ENCODE measurements around the gene STK32B. TPM values are rescaled to one million over a fixed set of nuclear protein-coding genes. Genes with fewer than 3 reads are reported as not detected.

STK32B gene
- total and polyA plus RNA-seq, 2 of the 8 experiments (the other 6 are each of a cell fraction or from before 2014, with no cell fraction given) = 2.3 to 2.5 TPM

GRCh38 chr4:5112333-5113095 lies 61.2 kb downstream of the STK32B start:
- H3K27ac ChIP-seq (ENCODE audit: low read depth, low read length) = no peak overlapping the region
- H3K4me3 ChIP-seq (ENCODE audit: extremely low read depth in 1 of 4, insufficient read depth in 2 of 4, low read depth in 3 of 4, low read length in 4 of 4) = no peak overlapping the region
- H3K56ac ChIP-seq (replicated peaks; ENCODE audit: insufficient read length, low read depth, low read length) = no peak overlapping the region
- no peaks in the 10 kb centered on the region for H3K27me3 ChIP-seq (replicated peaks in 1 of 4; ENCODE audit: control insufficient read depth in 3 of 4, extremely low read depth in 1 of 4, insufficient read depth in 3 of 4, low read length in 3 of 4)
- no peak overlapping the region for H2BK12ac ChIP-seq (ENCODE audit: low read depth, low read length)
- DNase-seq (ENCODE audit: low read depth in 1 of 2, low spot score in 2 of 2) (no peak), FAIRE-seq (no peak)
- no peak overlapping the region for H4K91ac ChIP-seq (replicated peaks; ENCODE audit: insufficient read length, low read length)
- H3K4me2 ChIP-seq (ENCODE audit: insufficient read depth in 1 of 2, low read depth in 2 of 2, low read length in 2 of 2) = peak overlapping the region in 1 of 2 experiments; percentile 15; a peak in 1 of 4 replicates
- no peak overlapping the region for H3K23ac ChIP-seq (ENCODE audit: insufficient read length)
- H2BK5ac ChIP-seq (ENCODE audit: low read depth, low read length) = no peak overlapping the region
- H3K18ac ChIP-seq (ENCODE audit: extremely low read depth, low read length) = no peak overlapping the region
- H2BK20ac ChIP-seq (ENCODE audit: low read length) = no peak overlapping the region
- no peaks in the 10 kb centered on the region for H3K9me3 ChIP-seq (ENCODE audit: insufficient read depth in 2 of 2, low read depth in 1 of 2, low read length in 1 of 2)
- H3K79me2 ChIP-seq (ENCODE audit: control insufficient read depth in 1 of 2, insufficient read depth in 2 of 2, low read length in 2 of 2) = no peaks in the 10 kb centered on the region
- H2AK5ac ChIP-seq (ENCODE audit: low read depth, low read length) = no peak overlapping the region
- H4K8ac ChIP-seq (ENCODE audit: extremely low read depth, insufficient read depth, low read length) = no peak overlapping the region
- no peak overlapping the region for H2AFZ ChIP-seq (ENCODE audit: low read length)
- WGBS, 2 experiments (ENCODE audit: extremely low coverage in 1 of 2, insufficient coverage in 1 of 2, insufficient read length in 1 of 2, insufficient replicate concordance in 2 of 2, low coverage in 1 of 2, low lambda C conversion rate in 2 of 2, missing lambda C conversion rate in 1 of 2) = 82% methylated on average over 2 of the region's 2 CpGs; no CpG with 5 or more reads in 1 of the 2 experiments
- no peak overlapping the region for H3K14ac ChIP-seq (ENCODE audit: insufficient read length)
- H3K23me2 ChIP-seq (ENCODE audit: low read depth, low read length) = no peaks in the 10 kb centered on the region
- POLR2A ChIA-PET (ENCODE audit: partially characterized antibody) = no interaction called here
- no peak overlapping the region for H2BK15ac ChIP-seq (ENCODE audit: low read length)
- CTCF ChIA-PET (ENCODE audit: partially characterized antibody) = interaction anchor here (1.3 to 2.4 kb wide), 2 partner anchors 13 to 28 kb away, joined by 5 to 7 read pairs; no protein-coding TSS in a partner anchor
- H3K4ac ChIP-seq (replicated peaks; ENCODE audit: insufficient read length, low read depth, low read length) = no peak overlapping the region
- H3K9ac ChIP-seq (replicated peaks in 1 of 4; ENCODE audit: extremely low read depth in 1 of 4, low read depth in 3 of 4, low read length in 3 of 4) = no peak overlapping the region
- TF ChIP-seq SP4 (IDR thresholded peaks at IDR 0.05; ENCODE audit: low read length) (no peak), SUZ12 (IDR thresholded peaks at IDR 0.05; ENCODE audit: low read length) (no peak), MAX (IDR thresholded peaks at IDR 0.05) (no peak), KDM1A (IDR thresholded peaks at IDR 0.05; ENCODE audit: borderline replicate concordance, low read length) (no peak), NRF1 (IDR thresholded peaks at IDR 0.05; ENCODE audit: low read depth, low read length) (no peak), RFX5 (IDR thresholded peaks at IDR 0.05; ENCODE audit: borderline replicate concordance, low read depth, low read length) (no peak), SIN3A (conservative IDR thresholded peaks at IDR 0.05 in 1 of 2, IDR thresholded peaks at IDR 0.05 in 1 of 2; ENCODE audit: low read depth in 1 of 2, low read length in 2 of 2) (no peak), MAFK (IDR thresholded peaks at IDR 0.05; ENCODE audit: low read depth, low read length) (no peak)
- TF ChIP-seq, protein P1, sequence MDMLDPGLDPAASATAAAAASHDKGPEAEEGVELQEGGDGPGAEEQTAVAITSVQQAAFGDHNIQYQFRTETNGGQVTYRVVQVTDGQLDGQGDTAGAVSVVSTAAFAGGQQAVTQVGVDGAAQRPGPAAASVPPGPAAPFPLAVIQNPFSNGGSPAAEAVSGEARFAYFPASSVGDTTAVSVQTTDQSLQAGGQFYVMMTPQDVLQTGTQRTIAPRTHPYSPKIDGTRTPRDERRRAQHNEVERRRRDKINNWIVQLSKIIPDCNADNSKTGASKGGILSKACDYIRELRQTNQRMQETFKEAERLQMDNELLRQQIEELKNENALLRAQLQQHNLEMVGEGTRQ (IDR thresholded peaks at IDR 0.05; ENCODE audit: low read length) = no peak
- no peak overlapping the region for H2BK120ac ChIP-seq (replicated peaks; ENCODE audit: low read depth, low read length)
- H3K79me1 ChIP-seq (ENCODE audit: low read depth, low read length) = no peaks in the 10 kb centered on the region
- H3K4me1 ChIP-seq (replicated peaks in 1 of 4; ENCODE audit: control insufficient read depth in 3 of 4, insufficient read depth in 4 of 4, low read length in 3 of 4) = peaks cover 0 to 2% (median 0%) of the 10 kb centered on the region in 4 experiments; a peak in 3 of 7 replicates
- H4K20me1 ChIP-seq (replicated peaks in 1 of 2; ENCODE audit: control insufficient read depth in 1 of 2, insufficient read depth in 2 of 2, low read length in 2 of 2) = no peaks in the 10 kb centered on the region
- no peak overlapping the region for H4K5ac ChIP-seq (ENCODE audit: insufficient read length, low read depth, low read length)
- H3K36me3 ChIP-seq (ENCODE audit: control insufficient read depth in 2 of 4, insufficient read depth in 4 of 4, low read length in 3 of 4) = no peaks in the 10 kb centered on the region

Data from H1 (cell line).